H1 (cell line): Measurements from ENCODE around the gene PIP5K1B. TPM values are rescaled to one million over a fixed set of nuclear protein-coding genes. Genes with fewer than 3 reads are reported as not detected.
A peak's percentile ranks its signal among the peaks of the same experiment; 100 is the strongest.

ENCODE experiments used
- CTCF ChIA-PET: fragments of 300-600 bp; sonication (Branson Sonifier 250); formaldehyde crosslinking; loops from one replicate; lab custom pipeline; 2021; ENCODE audit not compliant: partially characterized antibody; lab: Charles Lee
- POLR2A ChIA-PET: fragments of 300-600 bp; sonication (Branson Sonifier 250); formaldehyde crosslinking; loops from one replicate; lab custom pipeline; 2021; ENCODE audit warnings: inconsistent platforms; ENCODE audit not compliant: partially characterized antibody; lab: Charles Lee
- DNase-seq, 2 experiments: peaks; one replicate each; pipeline versions ENCODE4 v3.0.0 to v3.0.0-alpha.2; 2010 to 2022; ENCODE audit warnings: low spot score in 2 of 2, low read depth in 1 of 2, mixed read lengths in 1 of 2
- FAIRE-seq: peaks from 2 replicates; lab custom pipeline; 2011; peaks lifted over from hg19 to GRCh38; lab: Jason Lieb, UNC
- H2AFZ ChIP-seq: 2 replicates; pipeline ENCODE4 v1.8.1; 2012; ENCODE audit warnings: low read length, inconsistent platforms
- H2AK5ac ChIP-seq: 2 replicates; pipeline ENCODE4 v1.6.1; 2013; ENCODE audit warnings: low read depth, low read length
- H2BK120ac ChIP-seq: replicated peaks from 2 replicates; pipeline ENCODE3; 2013; ENCODE audit warnings: low read depth, low read length, inconsistent platforms
- H2BK12ac ChIP-seq: 2 replicates; pipeline ENCODE4 v1.6.1; 2013; ENCODE audit warnings: low read depth, low read length
- H2BK15ac ChIP-seq: 2 replicates; pipeline ENCODE4 v1.6.1; 2013; ENCODE audit warnings: low read length
- H2BK20ac ChIP-seq: 2 replicates; pipeline ENCODE4 v1.6.1; 2013; ENCODE audit warnings: low read length
- H2BK5ac ChIP-seq: 2 replicates; pipeline ENCODE4 v1.6.1; 2013; ENCODE audit warnings: low read depth, low read length
- H3K14ac ChIP-seq: 2 replicates; pipeline ENCODE4 v1.6.1; 2013; ENCODE audit warnings: inconsistent platforms; ENCODE audit not compliant: insufficient read length
- H3K18ac ChIP-seq: 2 replicates; pipeline ENCODE4 v1.6.1; 2013; ENCODE audit warnings: low read length; ENCODE audit errors: extremely low read depth
- H3K23ac ChIP-seq: 2 replicates; pipeline ENCODE4 v1.6.1; 2013; ENCODE audit warnings: inconsistent platforms; ENCODE audit not compliant: insufficient read length
- H3K23me2 ChIP-seq: 2 replicates; pipeline ENCODE4 v1.6.1; 2013; ENCODE audit warnings: low read depth, low read length
- H3K27ac ChIP-seq: 2 replicates; pipeline ENCODE4 v1.6.1; 2011; ENCODE audit warnings: low read depth, low read length, inconsistent platforms
- H3K27me3 ChIP-seq, 4 experiments: replicated peaks in 1 of 4; 1 replicate in 1 of 4; 2 replicates in 3 of 4; pipeline versions ENCODE4 v1.6.1 to v1.8.1; 2011 to 2013; ENCODE audit warnings: low read length in 3 of 4, mild to moderate bottlenecking in 3 of 4, inconsistent platforms in 2 of 4, mixed read lengths in 2 of 4, moderate library complexity in 1 of 4; ENCODE audit not compliant: control insufficient read depth in 3 of 4, insufficient read depth in 3 of 4; ENCODE audit errors: extremely low read depth in 1 of 4
- H3K36me3 ChIP-seq, 4 experiments: 2 replicates each; pipeline versions ENCODE4 v1.6.1 to v1.8.1; 2011 to 2013; ENCODE audit warnings: mild to moderate bottlenecking in 4 of 4, low read length in 3 of 4, moderate library complexity in 2 of 4, control low read depth in 1 of 4, inconsistent platforms in 1 of 4; ENCODE audit not compliant: insufficient read depth in 4 of 4, control insufficient read depth in 2 of 4
- H3K4ac ChIP-seq: replicated peaks from 2 replicates; pipeline ENCODE3; 2013; ENCODE audit warnings: low read length, low read depth, mixed read lengths, inconsistent platforms; ENCODE audit not compliant: insufficient read length
- H3K4me1 ChIP-seq, 4 experiments: replicated peaks in 1 of 4; 1 replicate in 1 of 4; 2 replicates in 3 of 4; pipeline versions ENCODE4 v1.6.1 to v1.8.1; 2011 to 2013; ENCODE audit warnings: low read length in 3 of 4, inconsistent platforms in 2 of 4, mixed read lengths in 1 of 4; ENCODE audit not compliant: insufficient read depth in 4 of 4, control insufficient read depth in 3 of 4
- H3K4me2 ChIP-seq, 2 experiments: 2 replicates each; pipeline versions ENCODE4 v1.6.1 to v1.8.1; 2011 to 2013; ENCODE audit warnings: low read depth in 2 of 2, low read length in 2 of 2, control low read depth in 1 of 2, inconsistent platforms in 1 of 2, mild to moderate bottlenecking in 1 of 2; ENCODE audit not compliant: insufficient read depth in 1 of 2
- H3K4me3 ChIP-seq, 4 experiments: fragments of 200-600, 300-600 bp in 1 of 4; sonication (generic), shearing (Covaris generic), sonication (Bioruptor Twin) in 1 of 4; 2 replicates each; pipeline versions ENCODE4 v1.5.1 to v1.8.1; 2011 to 2016; ENCODE audit warnings: low read length in 4 of 4, low read depth in 3 of 4, control low read depth in 2 of 4, inconsistent platforms in 2 of 4, mild to moderate bottlenecking in 2 of 4, mixed read lengths in 1 of 4, moderate library complexity in 1 of 4; ENCODE audit not compliant: insufficient read depth in 2 of 4; ENCODE audit errors: extremely low read depth in 1 of 4
- H3K56ac ChIP-seq: replicated peaks from 2 replicates; pipeline ENCODE3; 2013; ENCODE audit warnings: low read depth, mild to moderate bottlenecking, mixed read lengths, low read length, inconsistent platforms; ENCODE audit not compliant: insufficient read length
- H3K79me1 ChIP-seq: 2 replicates; pipeline ENCODE4 v1.6.1; 2013; ENCODE audit warnings: low read depth, low read length, control low read depth
- H3K79me2 ChIP-seq, 2 experiments: 2 replicates each; pipeline versions ENCODE4 v1.6.1 to v1.8.1; 2012 to 2013; ENCODE audit warnings: low read length in 2 of 2, mild to moderate bottlenecking in 2 of 2, inconsistent platforms in 1 of 2; ENCODE audit not compliant: insufficient read depth in 2 of 2, control insufficient read depth in 1 of 2
- H3K9ac ChIP-seq, 4 experiments: replicated peaks in 1 of 4; 1 replicate in 1 of 4; 2 replicates in 3 of 4; pipeline versions ENCODE4 v1.6.1 to v1.8.1; 2011 to 2013; ENCODE audit warnings: low read depth in 3 of 4, low read length in 3 of 4, control low read depth in 2 of 4, mild to moderate bottlenecking in 2 of 4, moderate library complexity in 2 of 4, inconsistent platforms in 1 of 4; ENCODE audit errors: extremely low read depth in 1 of 4
- H3K9me3 ChIP-seq, 2 experiments: 2 replicates each; pipeline versions ENCODE4 v1.6.1 to v1.8.1; 2012 to 2013; ENCODE audit warnings: mild to moderate bottlenecking in 2 of 2, moderate library complexity in 2 of 2, control low read depth in 1 of 2, inconsistent platforms in 1 of 2, low read depth in 1 of 2, low read length in 1 of 2, mixed read lengths in 1 of 2; ENCODE audit not compliant: insufficient read depth in 2 of 2
- H4K20me1 ChIP-seq, 2 experiments: replicated peaks in 1 of 2; 2 replicates each; pipeline versions ENCODE3 to v1.8.1; 2011 to 2013; ENCODE audit warnings: inconsistent platforms in 2 of 2, low read length in 2 of 2, mild to moderate bottlenecking in 1 of 2; ENCODE audit not compliant: insufficient read depth in 2 of 2, control insufficient read depth in 1 of 2
- H4K5ac ChIP-seq: 2 replicates; pipeline ENCODE4 v1.6.1; 2013; ENCODE audit warnings: low read length, low read depth, mixed read lengths, inconsistent platforms; ENCODE audit not compliant: insufficient read length
- H4K8ac ChIP-seq: 2 replicates; pipeline ENCODE4 v1.8.0; 2013; ENCODE audit warnings: mild to moderate bottlenecking, moderate library complexity, low read length, inconsistent platforms; ENCODE audit not compliant: insufficient read depth; ENCODE audit errors: extremely low read depth
- H4K91ac ChIP-seq: replicated peaks from 2 replicates; pipeline ENCODE3; 2013; ENCODE audit warnings: low read length, mixed read lengths, inconsistent platforms; ENCODE audit not compliant: insufficient read length
- CREB1 ChIP-seq: IDR thresholded peaks from 2 replicates; pipeline ENCODE4 v1.6.1; 2012; ENCODE audit warnings: inconsistent platforms
- POLR2A ChIP-seq, 2 experiments: IDR thresholded peaks; 1 replicate in 1 of 2; 2 replicates in 1 of 2; pipeline ENCODE4 v1.6.1; 2011; ENCODE audit warnings: low read depth in 2 of 2, low read length in 2 of 2, mild to moderate bottlenecking in 2 of 2; ENCODE audit errors: control extremely low read depth in 1 of 2
- POU5F1 ChIP-seq: IDR thresholded peaks from 2 replicates; pipeline ENCODE4 v1.6.1; 2011; ENCODE audit warnings: low read depth, mild to moderate bottlenecking, low read length, moderate library complexity
- RAD21 ChIP-seq, 2 experiments: IDR thresholded peaks in 1 of 2; conservative IDR thresholded peaks in 1 of 2; 2 replicates each; pipeline ENCODE4 v1.6.1; 2011; ENCODE audit warnings: low read depth in 2 of 2, low read length in 2 of 2, improper control_type of control experiment in 1 of 2, inconsistent platforms in 1 of 2, mild to moderate bottlenecking in 1 of 2, moderate library complexity in 1 of 2
- RBBP5 ChIP-seq: IDR thresholded peaks from 2 replicates; pipeline ENCODE4 v1.7.1; 2012; ENCODE audit warnings: low read depth, mild to moderate bottlenecking, inconsistent platforms, low read length, moderate library complexity, borderline replicate concordance
- SUZ12 ChIP-seq: fragments of 200-600 bp; sonication (generic); IDR thresholded peaks from 2 replicates; pipeline ENCODE4 v1.6.1; 2012; ENCODE audit warnings: mild to moderate bottlenecking, inconsistent platforms, low read length, moderate library complexity, mixed read lengths
- WGBS, 2 experiments: shearing (Covaris generic) in 1 of 2; methylation state at CpG; one replicate each; pipeline versions ENCODE4 v1.1.6 to v1.1.7; 2013 to 2015; ENCODE audit warnings: low lambda C conversion rate in 2 of 2, mixed read lengths in 2 of 2, inconsistent platforms in 1 of 2, low coverage in 1 of 2, missing lambda C conversion rate in 1 of 2; ENCODE audit not compliant: insufficient replicate concordance in 2 of 2, insufficient coverage in 1 of 2, insufficient read length in 1 of 2; ENCODE audit errors: extremely low coverage in 1 of 2, missing lambda C conversion rate in 1 of 2; 5-methylcytosine and 5-hydroxymethylcytosine counted together
- polyA plus RNA-seq, 7 experiments: library from polyadenylated mRNA; depleted of rRNA in 3 of 7; stranded (reverse) in 5 of 7; unstranded in 2 of 7; fragments of >200 nt in 5 of 7; fragments of 200-250 nt in 2 of 7; gene quantifications; 1 replicate in 5 of 7; 2 replicates in 1 of 7; 4 replicates in 1 of 7; pipeline versions ENCODE4 v1.2.1 to v1.2.3, GENCODE V29; 2011 to 2013; ENCODE audit warnings: missing spikeins in 2 of 7, mixed read lengths in 2 of 7
- total RNA-seq: library from RNA; stranded (reverse); fragmentation: NEBNext Ultra II Directional; extraction: Animal tissue kit (Norgen Biotek cat#: 25700); gene quantifications from 2 replicates; pipeline ENCODE4 v1.2.1, GENCODE V29; 2021
- TF ChIP-seq, protein P1 (sequence below): IDR thresholded peaks from 2 replicates; pipeline ENCODE4 v1.6.1; 2011; ENCODE audit warnings: low read length, improper control_type of control experiment
- TF ChIP-seq, protein P2 (sequence below): IDR thresholded peaks from 2 replicates; pipeline ENCODE4 v1.6.1; 2012; ENCODE audit warnings: inconsistent platforms
- TF ChIP-seq, protein P3 (sequence below): IDR thresholded peaks from 2 replicates; pipeline ENCODE4 v1.6.1; 2012; ENCODE audit warnings: low read length, inconsistent platforms

The PIP5K1B gene
- total and polyA plus RNA-seq, 2 of the 8 experiments (the other 6 are each of a cell fraction or from before 2014, with no cell fraction given) = 4.7 to 7.7 TPM

DNA sequence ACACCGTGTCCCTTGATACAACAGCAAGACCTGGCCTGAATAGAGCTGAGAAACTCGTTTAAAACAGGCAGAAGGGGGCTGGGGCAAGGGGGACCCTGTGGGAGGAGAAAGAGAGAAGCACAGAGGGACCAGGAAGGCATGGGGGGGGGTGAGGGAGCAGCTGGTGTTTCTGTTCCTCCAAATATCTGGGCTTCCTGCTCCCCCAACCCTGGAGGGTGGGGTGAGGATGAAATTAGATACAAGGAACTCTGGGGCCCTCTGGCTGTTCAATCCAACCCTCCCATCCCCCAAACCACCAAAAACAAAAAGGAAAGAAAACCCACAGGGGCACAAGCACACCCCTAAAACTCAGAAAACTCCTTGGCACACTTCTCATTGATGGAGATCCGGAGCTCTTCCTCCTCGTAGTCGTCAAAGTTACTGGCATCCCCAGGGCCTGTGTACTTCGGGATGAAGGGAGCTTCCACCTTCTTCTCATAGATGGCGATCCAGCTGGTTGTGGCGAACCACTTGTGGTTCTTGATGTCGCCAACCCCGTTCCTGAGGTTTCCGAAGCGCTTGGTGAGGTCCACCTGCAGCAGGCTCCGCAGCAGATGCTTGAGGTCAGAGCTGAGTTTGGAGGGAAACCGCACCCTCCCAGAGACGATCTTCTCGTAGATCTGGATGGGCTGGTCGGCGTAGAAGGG, 307.8 kb downstream of the PIP5K1B start:
- Histone ChIP-seq H2BK12ac (no peak overlapping the region), H3K4me1 (peaks cover 0 to 9% (median 6%) of the 10 kb centered on the region in 4 experiments; a peak in 4 of 7 replicates), H3K36me3 (no peaks in the 10 kb centered on the region), H2AK5ac (no peak overlapping the region), H3K27ac (no peak overlapping the region), H2BK15ac (no peak overlapping the region), H4K8ac (no peak overlapping the region), H3K9me3 (peaks cover 0 to 8% of the 10 kb centered on the region in 2 experiments; a peak in 1 of 4 replicates), H3K79me1 (no peaks in the 10 kb centered on the region), H2BK20ac (no peak overlapping the region), H2BK5ac (no peak overlapping the region), H3K4ac (no peak overlapping the region), H3K23ac (no peak overlapping the region), H3K4me2 (no peak overlapping the region), H3K14ac (no peak overlapping the region), H2AFZ (no peak overlapping the region), H4K91ac (peak overlapping the region; percentile 51), H3K79me2 (no peaks in the 10 kb centered on the region), H4K20me1 (no peaks in the 10 kb centered on the region), H3K27me3 (no peaks in the 10 kb centered on the region; a peak in 1 of 7 replicates), H4K5ac (no peak overlapping the region), H3K56ac (no peak overlapping the region), H2BK120ac (no peak overlapping the region), H3K4me3 (no peak overlapping the region), H3K18ac (no peak overlapping the region), H3K9ac (no peak overlapping the region), H3K23me2 (no peaks in the 10 kb centered on the region)
- no peak for DNase-seq
- ChIA-PET CTCF (interaction anchor here (0.6 to 2.5 kb wide), 9 partner anchors 13 to 595 kb away, joined by 3 to 8 read pairs (median 4); partner anchors contain the start of gene FXN), POLR2A (no interaction called here)
- WGBS, 2 experiments = 92% methylated on average over 18 of the region's 18 CpGs; no CpG with 5 or more reads in 1 of the 2 experiments
- no peak for FAIRE-seq
- no peak for TF ChIP-seq POU5F1
- TF ChIP-seq SUZ12 = no peak
- TF ChIP-seq, protein P1, sequence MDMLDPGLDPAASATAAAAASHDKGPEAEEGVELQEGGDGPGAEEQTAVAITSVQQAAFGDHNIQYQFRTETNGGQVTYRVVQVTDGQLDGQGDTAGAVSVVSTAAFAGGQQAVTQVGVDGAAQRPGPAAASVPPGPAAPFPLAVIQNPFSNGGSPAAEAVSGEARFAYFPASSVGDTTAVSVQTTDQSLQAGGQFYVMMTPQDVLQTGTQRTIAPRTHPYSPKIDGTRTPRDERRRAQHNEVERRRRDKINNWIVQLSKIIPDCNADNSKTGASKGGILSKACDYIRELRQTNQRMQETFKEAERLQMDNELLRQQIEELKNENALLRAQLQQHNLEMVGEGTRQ = no peak
- no peak for TF ChIP-seq RBBP5
- TF ChIP-seq CREB1 = no peak
- TF ChIP-seq POLR2A (IDR thresholded peaks at IDR 0.05; ENCODE audit: control extremely low read depth in 1 of 2, low read depth in 2 of 2, low read length in 2 of 2) = no peak
- TF ChIP-seq, protein P2, sequence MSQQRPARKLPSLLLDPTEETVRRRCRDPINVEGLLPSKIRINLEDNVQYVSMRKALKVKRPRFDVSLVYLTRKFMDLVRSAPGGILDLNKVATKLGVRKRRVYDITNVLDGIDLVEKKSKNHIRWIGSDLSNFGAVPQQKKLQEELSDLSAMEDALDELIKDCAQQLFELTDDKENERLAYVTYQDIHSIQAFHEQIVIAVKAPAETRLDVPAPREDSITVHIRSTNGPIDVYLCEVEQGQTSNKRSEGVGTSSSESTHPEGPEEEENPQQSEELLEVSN = no peak
- TF ChIP-seq, protein P3, sequence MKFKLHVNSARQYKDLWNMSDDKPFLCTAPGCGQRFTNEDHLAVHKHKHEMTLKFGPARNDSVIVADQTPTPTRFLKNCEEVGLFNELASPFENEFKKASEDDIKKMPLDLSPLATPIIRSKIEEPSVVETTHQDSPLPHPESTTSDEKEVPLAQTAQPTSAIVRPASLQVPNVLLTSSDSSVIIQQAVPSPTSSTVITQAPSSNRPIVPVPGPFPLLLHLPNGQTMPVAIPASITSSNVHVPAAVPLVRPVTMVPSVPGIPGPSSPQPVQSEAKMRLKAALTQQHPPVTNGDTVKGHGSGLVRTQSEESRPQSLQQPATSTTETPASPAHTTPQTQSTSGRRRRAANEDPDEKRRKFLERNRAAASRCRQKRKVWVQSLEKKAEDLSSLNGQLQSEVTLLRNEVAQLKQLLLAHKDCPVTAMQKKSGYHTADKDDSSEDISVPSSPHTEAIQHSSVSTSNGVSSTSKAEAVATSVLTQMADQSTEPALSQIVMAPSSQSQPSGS = no peak
- TF ChIP-seq RAD21 (IDR thresholded peaks at IDR 0.05 in 1 of 2, conservative IDR thresholded peaks at IDR 0.05 in 1 of 2; ENCODE audit: low read depth in 2 of 2, low read length in 2 of 2) = no peak
